Stimulated activated naive CD8-positive, alpha-beta T cell treated with anti-CD3 and anti-CD28 coated beads, Interleukin-15, Interleukin-2, amounts not matched to agents 100 ng/mL and 50 ng/mL, for 24 hours (primary cell): ENCODE results near the gene MDH1B.

ENCODE experiments used
- H3K27ac Mint-ChIP-seq: one replicate; pipeline ENCODE4 v1.8.0; 2021; ENCODE audit warnings: mild to moderate bottlenecking, mixed read lengths
- H3K27me3 Mint-ChIP-seq: one replicate; pipeline ENCODE4 v1.8.0; 2021; ENCODE audit warnings: mixed read lengths
- H3K36me3 Mint-ChIP-seq: one replicate; pipeline ENCODE4 v1.8.0; 2021; ENCODE audit warnings: low read depth, mixed read lengths
- H3K4me1 Mint-ChIP-seq: one replicate; pipeline ENCODE4 v1.8.0; 2021; ENCODE audit warnings: low read depth, mixed read lengths
- H3K4me3 Mint-ChIP-seq: one replicate; pipeline ENCODE4 v1.8.0; 2021; ENCODE audit warnings: mild to moderate bottlenecking, mixed read lengths
- H3K9me3 Mint-ChIP-seq: one replicate; pipeline ENCODE4 v1.8.0; 2021; ENCODE audit warnings: mixed read lengths

MDH1B gene

GRCh38 chr2:206790311-206790935 is 25.3 kb upstream of the MDH1B start:
- H3K27ac Mint-ChIP-seq, result no peak overlapping the region

GRCh38 chr2:206784559-206785353 is 19.6 kb upstream of the MDH1B start:
- peaks cover 87% of the 10 kb centered on the region for H3K36me3 Mint-ChIP-seq
- peak overlapping the region; percentile 43 for H3K27ac Mint-ChIP-seq
- no peak overlapping the region for H3K4me3 Mint-ChIP-seq
- H3K4me1 Mint-ChIP-seq, result peaks cover 23% of the 10 kb centered on the region
- no peaks in the 10 kb centered on the region for H3K27me3 Mint-ChIP-seq
- peaks cover 17% of the 10 kb centered on the region for H3K9me3 Mint-ChIP-seq

More at GRCh38 chr2:206790311-206790935, 25.3 kb upstream of the MDH1B start:
- no peaks in the 10 kb centered on the region for H3K9me3 Mint-ChIP-seq
- no peaks in the 10 kb centered on the region for H3K4me1 Mint-ChIP-seq
- H3K36me3 Mint-ChIP-seq, result peaks cover 81% of the 10 kb centered on the region
- no peak overlapping the region for H3K4me3 Mint-ChIP-seq
- H3K27me3 Mint-ChIP-seq, result no peaks in the 10 kb centered on the region

GRCh38 chr2:206783718-206784117 is 18.6 kb upstream of the MDH1B start:
- H3K27ac Mint-ChIP-seq, result no peak overlapping the region
- H3K4me3 Mint-ChIP-seq, result no peak overlapping the region
- H3K9me3 Mint-ChIP-seq, result peaks cover 26% of the 10 kb centered on the region
- peaks cover 23% of the 10 kb centered on the region for H3K4me1 Mint-ChIP-seq
- H3K36me3 Mint-ChIP-seq, result peaks cover 87% of the 10 kb centered on the region
- no peaks in the 10 kb centered on the region for H3K27me3 Mint-ChIP-seq

- H3K36me3 Mint-ChIP-seq, result peaks cover 91% of the 10 kb centered on the region
- H3K9me3 Mint-ChIP-seq, result peaks cover 28% of the 10 kb centered on the region
- no peak overlapping the region for H3K27ac Mint-ChIP-seq
These were observed 15.5 kb upstream of the MDH1B start for GRCh38 chr2:206780671-206781070.

GRCh38 chr2:206776432-206776831 is 11.3 kb upstream of the MDH1B start:
- no peak overlapping the region for H3K4me3 Mint-ChIP-seq
- peaks cover 21% of the 10 kb centered on the region for H3K9me3 Mint-ChIP-seq
- H3K27me3 Mint-ChIP-seq, result no peaks in the 10 kb centered on the region
- H3K36me3 Mint-ChIP-seq, result peaks cover 94% of the 10 kb centered on the region
- peaks cover 51% of the 10 kb centered on the region for H3K4me1 Mint-ChIP-seq
- no peak overlapping the region for H3K27ac Mint-ChIP-seq

More at GRCh38 chr2:206780671-206781070, 15.5 kb upstream of the MDH1B start:
- peaks cover 45% of the 10 kb centered on the region for H3K4me1 Mint-ChIP-seq
- H3K27me3 Mint-ChIP-seq, result no peaks in the 10 kb centered on the region
- H3K4me3 Mint-ChIP-seq, result no peak overlapping the region

GRCh38 chr2:206774871-206775270 is 9.7 kb upstream of the MDH1B start:
- Mint-ChIP-seq H3K27me3 (no peaks in the 10 kb centered on the region), H3K9me3 (peaks cover 15% of the 10 kb centered on the region), H3K4me3 (no peak overlapping the region), H3K36me3 (peaks cover 92% of the 10 kb centered on the region), H3K4me1 (peaks cover 49% of the 10 kb centered on the region), H3K27ac (no peak overlapping the region)

- Mint-ChIP-seq H3K9me3 (no peaks in the 10 kb centered on the region), H3K27me3 (no peaks in the 10 kb centered on the region), H3K27ac (peak overlapping the region; percentile 98), H3K36me3 (peaks cover 35% of the 10 kb centered on the region), H3K4me1 (peaks cover 52% of the 10 kb centered on the region), H3K4me3 (peak overlapping the region; percentile 94)
These were observed 1.2 kb upstream of the MDH1B start for GRCh38 chr2:206766057-206766930.

GRCh38 chr2:206764673-206765241 is 371 bp downstream of the MDH1B start:
- H3K27ac Mint-ChIP-seq, result peak overlapping the region; percentile 98
- H3K36me3 Mint-ChIP-seq, result peaks cover 23% of the 10 kb centered on the region
- H3K4me3 Mint-ChIP-seq, result peak overlapping the region; percentile 94
- H3K9me3 Mint-ChIP-seq, result no peaks in the 10 kb centered on the region
- H3K4me1 Mint-ChIP-seq, result peaks cover 48% of the 10 kb centered on the region
- H3K27me3 Mint-ChIP-seq, result peaks cover 7% of the 10 kb centered on the region

GRCh38 chr2:206756816-206757215 is 8.3 kb downstream of the MDH1B start:
- Mint-ChIP-seq H3K9me3 (no peaks in the 10 kb centered on the region), H3K27ac (no peak overlapping the region), H3K36me3 (no peaks in the 10 kb centered on the region), H3K4me3 (no peak overlapping the region), H3K4me1 (no peaks in the 10 kb centered on the region), H3K27me3 (peaks cover 50% of the 10 kb centered on the region)

GRCh38 chr2:206740800-206741199 is 24.3 kb downstream of the MDH1B start:
- no peaks in the 10 kb centered on the region for H3K36me3 Mint-ChIP-seq

GRCh38 chr2:206739271-206739670 is 25.9 kb downstream of the MDH1B start:
- H3K9me3 Mint-ChIP-seq, result no peaks in the 10 kb centered on the region
- H3K27ac Mint-ChIP-seq, result no peak overlapping the region
- no peaks in the 10 kb centered on the region for H3K36me3 Mint-ChIP-seq
- no peak overlapping the region for H3K4me3 Mint-ChIP-seq
- peaks cover 7% of the 10 kb centered on the region for H3K4me1 Mint-ChIP-seq
- peaks cover 39% of the 10 kb centered on the region for H3K27me3 Mint-ChIP-seq

More at GRCh38 chr2:206740800-206741199, 24.3 kb downstream of the MDH1B start:
- Mint-ChIP-seq H3K27me3 (peaks cover 43% of the 10 kb centered on the region), H3K4me3 (no peak overlapping the region), H3K9me3 (no peaks in the 10 kb centered on the region), H3K4me1 (peaks cover 7% of the 10 kb centered on the region), H3K27ac (no peak overlapping the region)

- H3K4me3 Mint-ChIP-seq, result no peak overlapping the region
- no peak overlapping the region for H3K27ac Mint-ChIP-seq
- no peaks in the 10 kb centered on the region for H3K9me3 Mint-ChIP-seq
- H3K36me3 Mint-ChIP-seq, result no peaks in the 10 kb centered on the region
- peaks cover 42% of the 10 kb centered on the region for H3K27me3 Mint-ChIP-seq
- peaks cover 7% of the 10 kb centered on the region for H3K4me1 Mint-ChIP-seq
These were observed 28.2 kb downstream of the MDH1B start for GRCh38 chr2:206736935-206737334.

- H3K36me3 Mint-ChIP-seq, result no peaks in the 10 kb centered on the region
- no peak overlapping the region for H3K27ac Mint-ChIP-seq
- peaks cover 9% of the 10 kb centered on the region for H3K4me1 Mint-ChIP-seq
- H3K4me3 Mint-ChIP-seq, result no peak overlapping the region
- H3K27me3 Mint-ChIP-seq, result peaks cover 27% of the 10 kb centered on the region
- no peaks in the 10 kb centered on the region for H3K9me3 Mint-ChIP-seq
These were observed 31.8 kb downstream of the MDH1B start for GRCh38 chr2:206733341-206733740.

- Mint-ChIP-seq H3K27me3 (peaks cover 48% of the 10 kb centered on the region), H3K4me1 (peaks cover 6% of the 10 kb centered on the region), H3K27ac (no peak overlapping the region), H3K9me3 (no peaks in the 10 kb centered on the region), H3K36me3 (no peaks in the 10 kb centered on the region), H3K4me3 (no peak overlapping the region)
These were observed 36.6 kb downstream of the MDH1B start for GRCh38 chr2:206728277-206729199.
